Stimulated activated naive CD8-positive, alpha-beta T cell treated with anti-CD3 and anti-CD28 coated beads, Interleukin-15, Interleukin-2, amounts not matched to agents 100 ng/mL and 50 ng/mL, for 24 hours (primary cell): ENCODE results near the gene MAP4K3.

Experiments
- H3K27ac Mint-ChIP-seq: one replicate; pipeline ENCODE4 v1.8.0; 2021; ENCODE audit warnings: mild to moderate bottlenecking, mixed read lengths
- H3K27me3 Mint-ChIP-seq: one replicate; pipeline ENCODE4 v1.8.0; 2021; ENCODE audit warnings: mixed read lengths
- H3K36me3 Mint-ChIP-seq: one replicate; pipeline ENCODE4 v1.8.0; 2021; ENCODE audit warnings: low read depth, mixed read lengths
- H3K4me1 Mint-ChIP-seq: one replicate; pipeline ENCODE4 v1.8.0; 2021; ENCODE audit warnings: low read depth, mixed read lengths
- H3K4me3 Mint-ChIP-seq: one replicate; pipeline ENCODE4 v1.8.0; 2021; ENCODE audit warnings: mild to moderate bottlenecking, mixed read lengths
- H3K9me3 Mint-ChIP-seq: one replicate; pipeline ENCODE4 v1.8.0; 2021; ENCODE audit warnings: mixed read lengths

The MAP4K3 gene

DNA sequence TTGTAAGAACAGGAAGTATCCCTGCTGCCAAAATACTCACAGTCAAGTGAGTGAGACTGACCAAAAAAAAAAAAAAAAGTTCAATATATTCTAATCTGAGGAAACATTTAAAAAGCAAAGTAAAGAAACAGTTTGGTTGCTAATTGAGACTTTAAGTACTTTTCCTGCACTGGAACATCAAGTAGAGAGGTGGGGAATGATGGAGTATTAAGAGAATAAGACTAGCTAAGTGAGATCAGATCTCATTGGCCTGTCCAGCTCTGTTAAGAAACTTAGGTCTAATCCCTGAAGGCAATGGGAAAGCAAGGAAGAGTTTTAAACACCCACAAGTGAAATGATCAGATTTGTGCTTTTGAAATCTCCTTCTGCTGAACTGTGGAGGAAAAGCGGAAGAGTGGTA, 27.8 kb upstream of the MAP4K3 start:
- no peak overlapping the region for H3K27ac Mint-ChIP-seq
- peaks cover 24% of the 10 kb centered on the region for H3K4me1 Mint-ChIP-seq
- H3K27me3 Mint-ChIP-seq = no peaks in the 10 kb centered on the region
- no peaks in the 10 kb centered on the region for H3K9me3 Mint-ChIP-seq
- H3K36me3 Mint-ChIP-seq = no peaks in the 10 kb centered on the region
- no peak overlapping the region for H3K4me3 Mint-ChIP-seq

- H3K27me3 Mint-ChIP-seq = no peaks in the 10 kb centered on the region
- no peaks in the 10 kb centered on the region for H3K9me3 Mint-ChIP-seq
- H3K36me3 Mint-ChIP-seq = peaks cover 32% of the 10 kb centered on the region
- H3K4me3 Mint-ChIP-seq = no peak overlapping the region
- no peaks in the 10 kb centered on the region for H3K4me1 Mint-ChIP-seq
- H3K27ac Mint-ChIP-seq = no peak overlapping the region
Observed at GRCh38 chr2:39455826-39456225, 18.7 kb upstream of the MAP4K3 start.

- Mint-ChIP-seq H3K9me3 (no peaks in the 10 kb centered on the region), H3K4me3 (no peak overlapping the region), H3K36me3 (peaks cover 22% of the 10 kb centered on the region), H3K4me1 (no peaks in the 10 kb centered on the region), H3K27me3 (no peaks in the 10 kb centered on the region), H3K27ac (no peak overlapping the region)
Observed at GRCh38 chr2:39452396-39452795, 15.3 kb upstream of the MAP4K3 start.

DNA sequence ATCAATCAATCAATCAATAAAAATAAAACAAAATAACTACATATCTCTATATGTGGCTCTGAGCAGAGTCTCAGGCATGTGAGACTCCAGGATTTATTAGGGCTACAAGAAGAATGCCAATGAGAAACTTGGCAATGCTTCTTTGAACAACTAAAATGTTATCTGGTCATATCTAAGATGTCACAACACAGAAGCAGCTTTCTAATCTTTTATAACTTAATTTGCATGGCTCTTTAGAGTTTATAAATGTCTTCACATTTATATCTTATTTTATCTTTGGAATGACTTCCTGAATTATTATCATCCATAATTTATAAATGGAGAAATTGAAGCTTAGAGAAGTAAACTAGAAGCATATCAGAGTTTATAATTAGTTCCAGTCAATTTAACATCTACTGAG, 14.9 kb upstream of the MAP4K3 start:
- Mint-ChIP-seq H3K9me3 (no peaks in the 10 kb centered on the region), H3K4me1 (no peaks in the 10 kb centered on the region), H3K27me3 (no peaks in the 10 kb centered on the region), H3K27ac (no peak overlapping the region), H3K36me3 (peaks cover 22% of the 10 kb centered on the region), H3K4me3 (no peak overlapping the region)

GRCh38 chr2:39448169-39448502, 11.1 kb upstream of the MAP4K3 start:
- peaks cover 5% of the 10 kb centered on the region for H3K9me3 Mint-ChIP-seq
- H3K4me1 Mint-ChIP-seq = no peaks in the 10 kb centered on the region
- no peaks in the 10 kb centered on the region for H3K27me3 Mint-ChIP-seq
- H3K36me3 Mint-ChIP-seq = peaks cover 17% of the 10 kb centered on the region
- H3K27ac Mint-ChIP-seq = no peak overlapping the region
- no peak overlapping the region for H3K4me3 Mint-ChIP-seq

DNA sequence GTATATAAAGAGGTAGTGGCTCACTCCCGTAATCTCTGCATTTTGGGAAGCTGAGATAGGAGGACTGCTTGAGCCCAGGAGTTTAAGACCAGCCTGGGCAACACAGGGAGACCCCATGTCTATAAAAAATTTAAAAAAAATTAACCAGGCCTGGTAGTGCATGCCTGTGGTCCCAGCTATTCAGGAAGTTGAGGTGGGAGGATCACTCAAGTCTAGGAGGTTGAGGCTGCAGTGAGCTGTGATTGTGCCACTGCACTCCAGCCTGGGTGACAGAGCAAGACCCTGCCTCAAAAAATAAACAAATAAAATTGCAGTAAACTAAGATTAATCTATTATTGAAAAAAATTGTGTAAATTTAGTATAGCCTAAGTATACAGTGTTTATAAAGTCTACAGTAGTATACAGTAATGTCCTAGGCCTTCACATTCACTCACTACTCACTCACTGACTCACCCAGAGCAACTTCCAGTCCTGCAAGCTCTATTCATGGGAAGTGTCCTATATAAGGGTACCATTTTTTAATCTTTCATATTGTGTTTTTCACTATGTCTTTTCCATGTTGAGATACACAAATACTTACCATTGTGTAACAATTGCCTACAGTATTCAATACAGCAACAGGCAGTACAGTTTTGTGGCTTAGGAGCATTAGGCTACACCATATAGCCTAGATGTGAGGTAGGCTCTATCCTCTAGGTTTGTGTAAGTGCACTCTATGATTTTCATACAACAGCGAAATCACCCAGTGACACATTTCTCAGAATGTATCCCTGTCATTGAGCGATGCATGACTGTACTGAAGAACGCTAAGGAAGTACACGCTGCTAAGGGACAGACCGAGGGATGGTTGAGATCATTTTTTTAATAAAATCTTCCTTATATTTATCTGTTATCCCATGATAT, 10.4 kb upstream of the MAP4K3 start:
- Mint-ChIP-seq H3K4me1 (no peaks in the 10 kb centered on the region), H3K27me3 (no peaks in the 10 kb centered on the region), H3K27ac (no peak overlapping the region), H3K9me3 (peaks cover 11% of the 10 kb centered on the region), H3K4me3 (no peak overlapping the region), H3K36me3 (peaks cover 18% of the 10 kb centered on the region)

DNA sequence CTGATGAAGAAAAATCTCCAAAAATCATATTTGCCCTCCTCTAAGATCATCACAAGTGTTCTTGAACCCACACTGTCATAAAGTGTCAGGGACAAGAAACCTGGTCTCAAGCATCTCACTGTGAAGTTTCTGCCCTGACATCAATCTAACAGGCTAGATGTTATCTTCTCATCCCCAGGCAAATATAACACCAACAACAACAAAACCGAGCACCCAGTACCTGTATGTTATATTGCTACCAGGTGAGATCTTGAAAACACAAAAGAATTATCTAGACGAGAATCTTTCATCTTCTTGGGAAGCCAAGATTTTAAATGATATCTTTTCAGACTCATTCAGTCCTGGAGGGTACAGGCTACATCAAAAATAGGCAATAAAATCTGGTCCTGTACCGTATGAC, 8.8 kb upstream of the MAP4K3 start:
- H3K27ac Mint-ChIP-seq = no peak overlapping the region
- H3K4me3 Mint-ChIP-seq = no peak overlapping the region
- peaks cover 16% of the 10 kb centered on the region for H3K9me3 Mint-ChIP-seq
- H3K4me1 Mint-ChIP-seq = peaks cover under 1% of the 10 kb centered on the region
- H3K27me3 Mint-ChIP-seq = no peaks in the 10 kb centered on the region
- H3K36me3 Mint-ChIP-seq = peaks cover 20% of the 10 kb centered on the region

GRCh38 chr2:39443009-39443408, 5.9 kb upstream of the MAP4K3 start:
- Mint-ChIP-seq H3K4me1 (peaks cover 24% of the 10 kb centered on the region), H3K4me3 (no peak overlapping the region), H3K9me3 (peaks cover 18% of the 10 kb centered on the region), H3K36me3 (peaks cover 23% of the 10 kb centered on the region), H3K27me3 (no peaks in the 10 kb centered on the region), H3K27ac (no peak overlapping the region)

DNA sequence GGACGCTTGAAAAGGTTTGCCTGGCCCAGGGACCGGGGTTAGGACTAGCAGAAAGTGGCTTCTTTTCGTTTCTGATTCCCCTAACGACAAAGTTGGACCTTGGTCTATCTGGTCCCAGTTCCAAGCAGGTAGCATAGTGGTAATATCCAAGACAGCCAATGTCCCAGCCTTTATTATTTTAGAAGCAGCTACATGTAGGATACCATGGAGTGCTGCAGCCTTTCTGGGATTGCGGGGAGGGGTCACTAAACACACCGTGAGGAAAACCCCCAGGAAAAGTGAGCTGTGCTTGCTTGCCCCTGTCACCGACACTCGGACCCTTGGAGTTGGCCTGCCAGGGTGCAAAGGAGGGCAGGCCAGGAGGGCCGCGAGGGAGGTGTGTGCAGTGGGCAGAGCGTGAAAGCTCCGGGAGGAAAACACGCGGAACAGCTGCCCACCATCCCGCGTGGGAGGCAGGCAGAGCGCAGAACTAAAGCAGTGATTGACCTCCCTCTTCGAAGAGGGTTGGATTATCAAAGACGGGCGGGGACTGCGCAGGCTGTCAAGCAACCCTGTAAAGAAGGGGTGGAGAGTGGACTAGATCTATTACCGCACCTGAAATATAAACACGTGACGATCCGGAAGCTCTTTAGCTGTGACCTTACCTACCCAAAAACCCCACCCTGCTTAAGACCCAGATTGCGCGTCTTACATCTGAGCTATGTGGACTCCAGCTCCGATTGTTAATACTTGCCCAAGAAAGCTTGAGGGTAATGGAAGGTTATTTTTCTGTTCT, 624 bp upstream of the MAP4K3 start:
- Mint-ChIP-seq H3K36me3 (peaks cover 10% of the 10 kb centered on the region), H3K27me3 (no peaks in the 10 kb centered on the region)

GRCh38 chr2:39435741-39436591, 1.1 kb downstream of the MAP4K3 start:
- Mint-ChIP-seq H3K36me3 (peaks cover 3% of the 10 kb centered on the region), H3K4me1 (peaks cover 76% of the 10 kb centered on the region), H3K4me3 (peak overlapping the region; percentile 92), H3K27ac (peak overlapping the region; percentile 67), H3K9me3 (peaks cover 2% of the 10 kb centered on the region), H3K27me3 (no peaks in the 10 kb centered on the region)

More for the DNA sequence above, 624 bp upstream of the MAP4K3 start:
- peaks cover 62% of the 10 kb centered on the region for H3K4me1 Mint-ChIP-seq
- peak overlapping the region; percentile 92 for H3K4me3 Mint-ChIP-seq
- peak overlapping the region; percentile 55 for H3K27ac Mint-ChIP-seq
- H3K9me3 Mint-ChIP-seq = peaks cover 9% of the 10 kb centered on the region

DNA sequence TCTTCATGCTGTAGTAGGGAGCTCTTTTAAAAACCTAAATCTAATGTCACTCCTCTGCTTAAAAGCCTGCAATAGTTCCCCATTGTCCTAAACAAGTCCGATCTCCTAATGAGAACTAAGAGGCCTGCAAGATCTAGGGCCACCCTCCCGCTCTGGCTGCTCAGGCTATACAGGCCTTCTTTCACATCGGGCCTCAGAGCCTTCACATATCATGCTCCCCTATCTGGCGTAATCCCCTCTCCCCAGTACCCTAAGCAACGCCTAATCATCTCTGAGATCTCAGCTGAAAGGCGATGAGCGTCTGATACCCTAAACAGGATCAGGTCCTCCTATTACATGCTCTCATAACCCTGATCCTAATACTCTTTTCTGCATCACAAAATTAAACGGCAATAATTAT, 1.9 kb downstream of the MAP4K3 start:
- no peaks in the 10 kb centered on the region for H3K27me3 Mint-ChIP-seq
- H3K36me3 Mint-ChIP-seq = no peaks in the 10 kb centered on the region
- no peak overlapping the region for H3K27ac Mint-ChIP-seq
- H3K4me1 Mint-ChIP-seq = peaks cover 73% of the 10 kb centered on the region
- H3K4me3 Mint-ChIP-seq = peak overlapping the region; percentile 92
- no peaks in the 10 kb centered on the region for H3K9me3 Mint-ChIP-seq

GRCh38 chr2:39434233-39434897, 2.7 kb downstream of the MAP4K3 start:
- Mint-ChIP-seq H3K9me3 (no peaks in the 10 kb centered on the region), H3K27me3 (no peaks in the 10 kb centered on the region), H3K4me3 (peak overlapping the region; percentile 92), H3K27ac (no peak overlapping the region), H3K36me3 (no peaks in the 10 kb centered on the region), H3K4me1 (peaks cover 69% of the 10 kb centered on the region)

- Mint-ChIP-seq H3K27ac (no peak overlapping the region), H3K4me1 (peaks cover 62% of the 10 kb centered on the region), H3K4me3 (no peak overlapping the region), H3K9me3 (no peaks in the 10 kb centered on the region), H3K36me3 (no peaks in the 10 kb centered on the region), H3K27me3 (no peaks in the 10 kb centered on the region)
Observed at GRCh38 chr2:39433586-39434195, 3.4 kb downstream of the MAP4K3 start.

- peaks cover 54% of the 10 kb centered on the region for H3K4me1 Mint-ChIP-seq
- no peaks in the 10 kb centered on the region for H3K36me3 Mint-ChIP-seq
- no peak overlapping the region for H3K27ac Mint-ChIP-seq
- H3K27me3 Mint-ChIP-seq = no peaks in the 10 kb centered on the region
- H3K9me3 Mint-ChIP-seq = no peaks in the 10 kb centered on the region
- H3K4me3 Mint-ChIP-seq = no peak overlapping the region
Observed at GRCh38 chr2:39432701-39433100, 4.4 kb downstream of the MAP4K3 start.
